CD4-positive, alpha-beta T cell (primary cell): ENCODE results near the gene CXCL5. TPM values are rescaled to one million over a fixed set of nuclear protein-coding genes. Genes with fewer than 3 reads are reported as not detected.
"Not testable (repeated sequence)": the region's sequence is repeated elsewhere in the genome, so short reads cannot be mapped to it uniquely, and the experiment has no call there.

ENCODE experiments used
- ATAC-seq: fragments of 200-7000 bp; cut with Tn5 transposase; one replicate; pipeline ENCODE4 v1.10.0; 2022; ENCODE audit warnings: mild to moderate bottlenecking; ENCODE audit not compliant: poor library complexity
- CTCF ChIA-PET: fragments of 350-600 bp; sonication (Branson Sonifier 250); formaldehyde crosslinking; loops from one replicate; lab custom pipeline; 2021; ENCODE audit warnings: antibody characterized with exemption, inconsistent platforms; lab: Charles Lee
- POLR2A ChIA-PET: fragments of 350-600 bp; sonication (Branson Sonifier 250); formaldehyde crosslinking; loops from one replicate; lab custom pipeline; 2021; ENCODE audit warnings: antibody characterized with exemption, inconsistent platforms; lab: Charles Lee
- DNase-seq, 14 experiments: peaks; one replicate each; pipeline ENCODE4 v3.0.0-alpha.2; 2013 to 2020; ENCODE audit warnings: mixed read lengths in 2 of 14
- H3K27ac ChIP-seq, 2 donors: one replicate each; pipeline versions ENCODE4 v1.5.1 to v1.7.0; 2013; ENCODE audit warnings: low read length in 2 of 2, low read depth in 1 of 2, mild to moderate bottlenecking in 1 of 2
- H3K27me3 ChIP-seq, 2 experiments: 1 replicate in 1 of 2; 2 replicates in 1 of 2; pipeline versions ENCODE4 v1.6.1 to v1.7.0; 2013; ENCODE audit warnings: low read length in 2 of 2, control low read depth in 1 of 2, mild to moderate bottlenecking in 1 of 2, moderate library complexity in 1 of 2; ENCODE audit not compliant: insufficient read depth in 2 of 2, control insufficient read depth in 1 of 2
- H3K36me3 ChIP-seq: one replicate; pipeline ENCODE4 v1.6.1; 2013; ENCODE audit warnings: low read length, control low read depth; ENCODE audit not compliant: insufficient read depth
- H3K4me1 ChIP-seq: one replicate; pipeline ENCODE4 v1.6.1; 2013; ENCODE audit warnings: low read length, control low read depth; ENCODE audit not compliant: insufficient read depth
- H3K4me3 ChIP-seq: one replicate; pipeline ENCODE4 v1.5.1; 2013; ENCODE audit warnings: mild to moderate bottlenecking, low read length, moderate library complexity
- H3K9me3 ChIP-seq, 2 experiments: 1 replicate in 1 of 2; 2 replicates in 1 of 2; pipeline versions ENCODE4 v1.6.1 to v1.7.0; 2013; ENCODE audit warnings: low read length in 2 of 2, mild to moderate bottlenecking in 2 of 2, control low read depth in 1 of 2, moderate library complexity in 1 of 2; ENCODE audit not compliant: control insufficient read depth in 1 of 2, insufficient read depth in 1 of 2
- H3K27ac Mint-ChIP-seq: one replicate; pipeline ENCODE4 v1.8.0; 2020; ENCODE audit warnings: mixed read lengths
- H3K27me3 Mint-ChIP-seq: one replicate; pipeline ENCODE4 v1.8.0; 2021; ENCODE audit warnings: mixed read lengths
- H3K36me3 Mint-ChIP-seq: one replicate; pipeline ENCODE4 v1.8.0; 2021; ENCODE audit warnings: low read depth, mixed read lengths
- H3K4me1 Mint-ChIP-seq: one replicate; pipeline ENCODE4 v1.8.0; 2021; ENCODE audit warnings: low read depth, mixed read lengths
- H3K4me3 Mint-ChIP-seq: one replicate; pipeline ENCODE4 v1.8.0; 2020; ENCODE audit warnings: mild to moderate bottlenecking, mixed read lengths
- H3K9me3 Mint-ChIP-seq: one replicate; pipeline ENCODE4 v1.8.0; 2020; ENCODE audit warnings: mixed read lengths
- CTCF ChIP-seq: fragments of 200-600 bp; IDR thresholded peaks from one replicate; pipeline ENCODE4 v1.8.0; 2022; ENCODE audit warnings: antibody characterized with exemption, mild to moderate bottlenecking
- intact Hi-C, 2 experiments: fragments of 100-400 bp; cut with DNase I in 1 of 2; cut with micrococcal nuclease in 1 of 2; formaldehyde crosslinking; loops; one replicate each; pipeline versions ENCODE4 v1.15.1 to v1.9.0; 2023 to 2025; cut with DNase I, micrococcal nuclease
- total RNA-seq, 174 experiments: library from RNA in 2 of 174; stranded (reverse) in 2 of 174; gene quantifications; one replicate each; pipeline ENCODE4 v1.2.3 and lab custom pipeline; 2021 to 2026

CXCL5 gene
- total RNA-seq, 2 experiments from 2014 or later, result not detected

- intact Hi-C loops, result no loop called here
- TF ChIP-seq CTCF, result no peak
- CTCF ChIA-PET, result no interaction called here
- peaks cover 8% of the 10 kb centered on the region for H3K9me3 Mint-ChIP-seq
- Histone ChIP-seq H3K27me3 (no peaks in the 10 kb centered on the region), H3K36me3 (no peaks in the 10 kb centered on the region), H3K4me3 (no peak overlapping the region), H3K9me3 (peaks cover 0 to 6% of the 10 kb centered on the region in 2 experiments), H3K4me1 (no peaks in the 10 kb centered on the region), H3K27ac (no peak overlapping the region)
- ATAC-seq (no peak), DNase-seq (no peak)
- H3K27ac Mint-ChIP-seq, result no peak overlapping the region
- no peak overlapping the region for H3K4me3 Mint-ChIP-seq
- no peaks in the 10 kb centered on the region for H3K36me3 Mint-ChIP-seq
- peaks cover 6% of the 10 kb centered on the region for H3K27me3 Mint-ChIP-seq
- no peaks in the 10 kb centered on the region for H3K4me1 Mint-ChIP-seq
- POLR2A ChIA-PET, result no interaction called here
Observed at GRCh38 chr4:73967866-73968265, 30.6 kb downstream of the CXCL5 start.

GRCh38 chr4:73964862-73965611, 33.4 kb downstream of the CXCL5 start:
- Histone ChIP-seq H3K9me3 (peaks cover 0 to 14% of the 10 kb centered on the region in 2 experiments), H3K36me3 (no peaks in the 10 kb centered on the region), H3K4me1 (no peaks in the 10 kb centered on the region), H3K27me3 (no peaks in the 10 kb centered on the region), H3K27ac (no peak overlapping the region), H3K4me3 (no peak overlapping the region)
- H3K4me1 Mint-ChIP-seq, result no peaks in the 10 kb centered on the region
- TF ChIP-seq CTCF, result no peak
- ChIA-PET CTCF (no interaction called here), POLR2A (no interaction called here)
- intact Hi-C loops, result no loop called here
- H3K4me3 Mint-ChIP-seq, result no peak overlapping the region
- ATAC-seq (no peak), DNase-seq (no peak)
- peaks cover 6% of the 10 kb centered on the region for H3K9me3 Mint-ChIP-seq
- H3K36me3 Mint-ChIP-seq, result no peaks in the 10 kb centered on the region
- H3K27ac Mint-ChIP-seq, result no peak overlapping the region
- peaks cover 6% of the 10 kb centered on the region for H3K27me3 Mint-ChIP-seq

- DNase-seq, result no peak
- H3K27me3 Mint-ChIP-seq, result peaks cover 6% of the 10 kb centered on the region
- H3K4me3 Mint-ChIP-seq, result no peak overlapping the region
- ChIA-PET POLR2A (no interaction called here), CTCF (no interaction called here)
- no peaks in the 10 kb centered on the region for H3K4me1 Mint-ChIP-seq
- H3K36me3 Mint-ChIP-seq, result no peaks in the 10 kb centered on the region
- Histone ChIP-seq H3K9me3 (peaks cover 0 to 14% of the 10 kb centered on the region in 2 experiments), H3K4me1 (no peaks in the 10 kb centered on the region), H3K27me3 (no peaks in the 10 kb centered on the region), H3K4me3 (no peak overlapping the region), H3K27ac (no peak overlapping the region), H3K36me3 (no peaks in the 10 kb centered on the region)
- intact Hi-C loops, result no loop called here
- no peak overlapping the region for H3K27ac Mint-ChIP-seq
- H3K9me3 Mint-ChIP-seq, result peaks cover 6% of the 10 kb centered on the region
- no peak for TF ChIP-seq CTCF
- ATAC-seq, result no peak
Observed at GRCh38 chr4:73962724-73963123, 35.8 kb downstream of the CXCL5 start.

- H3K27me3 ChIP-seq, H3K9me3 ChIP-seq, H3K27ac Mint-ChIP-seq, H3K27ac ChIP-seq, H3K4me3 Mint-ChIP-seq, intact Hi-C loops, POLR2A ChIA-PET, H3K27me3 Mint-ChIP-seq, H3K4me1 ChIP-seq, H3K36me3 Mint-ChIP-seq, H3K4me3 ChIP-seq, H3K36me3 ChIP-seq, DNase-seq, CTCF ChIA-PET, H3K4me1 Mint-ChIP-seq, ATAC-seq: not testable (repeated sequence)
- peaks cover 15% of the 10 kb centered on the region for H3K9me3 Mint-ChIP-seq
Observed at GRCh38 chr4:73959041-73959440, 39.4 kb downstream of the CXCL5 start.
